ENCODE measurements around the gene HLA-DQB1. TPM values are rescaled to one million over a fixed set of nuclear protein-coding genes. Genes with fewer than 3 reads are reported as not detected.
"Not testable (repeated sequence)": the region's sequence is repeated elsewhere in the genome, so short reads cannot be mapped to it uniquely, and the experiment has no call there.

Gene HLA-DQB1
- total RNA-seq, 2 experiments from 2014 or later, result 2.3 to 3.1 TPM

GRCh38 chr6:32662099-32662498, 4.4 kb downstream of the HLA-DQB1 start:
- Mint-ChIP-seq H3K27me3 (peaks cover 15% of the 10 kb centered on the region), H3K9me3 (ENCODE audit: low read depth) (no peaks in the 10 kb centered on the region), H3K36me3 (ENCODE audit: low read depth) (no peaks in the 10 kb centered on the region), H3K4me1 (peaks cover 28% of the 10 kb centered on the region), H3K27ac (no peak overlapping the region), H3K4me3 (no peak overlapping the region)
- intact Hi-C loops (cut with DNase I, micrococcal nuclease), result no loop called here
- ChIA-PET CTCF (no interaction called here), POLR2A (no interaction called here)
- ATAC-seq (no peak), DNase-seq (no peak)

- ATAC-seq (no peak), DNase-seq (no peak)
- intact Hi-C loops (cut with DNase I, micrococcal nuclease), result no loop called here
- H3K27me3 Mint-ChIP-seq, result peaks cover 4% of the 10 kb centered on the region
- H3K27ac Mint-ChIP-seq, result no peak overlapping the region
- ChIA-PET CTCF (interaction anchor here (0.6 kb wide), 1 partner anchor 13 kb away, joined by 3 read pairs; no protein-coding TSS in a partner anchor), POLR2A (no interaction called here)
- peaks cover 9% of the 10 kb centered on the region for H3K4me1 Mint-ChIP-seq
- H3K9me3 Mint-ChIP-seq (ENCODE audit: low read depth), result peaks cover 6% of the 10 kb centered on the region
- H3K36me3 Mint-ChIP-seq (ENCODE audit: low read depth), result no peaks in the 10 kb centered on the region
- H3K4me3 Mint-ChIP-seq, result no peak overlapping the region
These were observed 6.4 kb downstream of the HLA-DQB1 start for GRCh38 chr6:32659856-32660595.

GRCh38 chr6:32658268-32658897, 8.1 kb downstream of the HLA-DQB1 start:
- DNase-seq, result no peak
- no peak for ATAC-seq
- no peaks in the 10 kb centered on the region for H3K27me3 Mint-ChIP-seq
- POLR2A ChIA-PET, result no interaction called here
- no peak overlapping the region for H3K4me3 Mint-ChIP-seq
- no peaks in the 10 kb centered on the region for H3K36me3 Mint-ChIP-seq (ENCODE audit: low read depth)
- no peak overlapping the region for H3K27ac Mint-ChIP-seq
- H3K4me1 Mint-ChIP-seq, result peaks cover 3% of the 10 kb centered on the region
- CTCF ChIA-PET, result no interaction called here
- intact Hi-C loops (cut with DNase I, micrococcal nuclease), result no loop called here
- peaks cover 6% of the 10 kb centered on the region for H3K9me3 Mint-ChIP-seq (ENCODE audit: low read depth)

- H3K4me3 Mint-ChIP-seq; intact Hi-C loops (cut with DNase I, micrococcal nuclease); H3K9me3 Mint-ChIP-seq (ENCODE audit: low read depth); H3K27ac Mint-ChIP-seq; H3K4me1 Mint-ChIP-seq; ATAC-seq; H3K36me3 Mint-ChIP-seq (ENCODE audit: low read depth); DNase-seq; CTCF ChIA-PET; H3K27me3 Mint-ChIP-seq; POLR2A ChIA-PET: not testable (repeated sequence)
These were observed 8.6 kb downstream of the HLA-DQB1 start for GRCh38 chr6:32657819-32658218.

- POLR2A ChIA-PET; H3K27ac Mint-ChIP-seq; ATAC-seq; CTCF ChIA-PET; DNase-seq; H3K27me3 Mint-ChIP-seq; H3K9me3 Mint-ChIP-seq (ENCODE audit: low read depth); intact Hi-C loops (cut with DNase I, micrococcal nuclease); H3K4me1 Mint-ChIP-seq; H3K4me3 Mint-ChIP-seq; H3K36me3 Mint-ChIP-seq (ENCODE audit: low read depth): not testable (repeated sequence)
These were observed 9.1 kb downstream of the HLA-DQB1 start for GRCh38 chr6:32657329-32657728.

GRCh38 chr6:32655203-32655710, 11.2 kb downstream of the HLA-DQB1 start:
- ChIA-PET CTCF (no interaction called here), POLR2A (no interaction called here)
- peaks cover 6% of the 10 kb centered on the region for H3K9me3 Mint-ChIP-seq (ENCODE audit: low read depth)
- ATAC-seq, result no peak
- no peaks in the 10 kb centered on the region for H3K36me3 Mint-ChIP-seq (ENCODE audit: low read depth)
- no peaks in the 10 kb centered on the region for H3K27me3 Mint-ChIP-seq
- H3K27ac Mint-ChIP-seq, result no peak overlapping the region
- no peaks in the 10 kb centered on the region for H3K4me1 Mint-ChIP-seq
- no peak overlapping the region for H3K4me3 Mint-ChIP-seq
- intact Hi-C loops (cut with DNase I, micrococcal nuclease), result no loop called here
- DNase-seq, result no peak

- DNase-seq (no peak), ATAC-seq (no peak)
- Mint-ChIP-seq H3K9me3 (ENCODE audit: low read depth) (no peaks in the 10 kb centered on the region), H3K4me3 (no peak overlapping the region), H3K27ac (no peak overlapping the region), H3K27me3 (no peaks in the 10 kb centered on the region), H3K36me3 (ENCODE audit: low read depth) (no peaks in the 10 kb centered on the region), H3K4me1 (peaks cover 8% of the 10 kb centered on the region)
- ChIA-PET CTCF (no interaction called here), POLR2A (no interaction called here)
- intact Hi-C loops (cut with DNase I, micrococcal nuclease), result no loop called here
These were observed 21.3 kb downstream of the HLA-DQB1 start for GRCh38 chr6:32645047-32645703.

- DNase-seq (no peak), ATAC-seq (no peak)
- no peaks in the 10 kb centered on the region for H3K36me3 Mint-ChIP-seq (ENCODE audit: low read depth)
- no peaks in the 10 kb centered on the region for H3K27me3 Mint-ChIP-seq
- peaks cover 8% of the 10 kb centered on the region for H3K4me1 Mint-ChIP-seq
- no peaks in the 10 kb centered on the region for H3K9me3 Mint-ChIP-seq (ENCODE audit: low read depth)
- ChIA-PET POLR2A (no interaction called here), CTCF (interaction anchor here (0.7 kb wide), 1 partner anchor 142 kb away, joined by 3 read pairs; no protein-coding TSS in a partner anchor)
- intact Hi-C loops (cut with DNase I, micrococcal nuclease), result no loop called here
- H3K4me3 Mint-ChIP-seq, result no peak overlapping the region
- H3K27ac Mint-ChIP-seq, result no peak overlapping the region
These were observed 22.6 kb downstream of the HLA-DQB1 start for GRCh38 chr6:32643904-32644303.

GRCh38 chr6:32642720-32643106, 23.7 kb downstream of the HLA-DQB1 start:
- Mint-ChIP-seq H3K27ac (no peak overlapping the region), H3K27me3 (no peaks in the 10 kb centered on the region), H3K36me3 (ENCODE audit: low read depth) (no peaks in the 10 kb centered on the region), H3K4me3 (no peak overlapping the region), H3K4me1 (peaks cover 8% of the 10 kb centered on the region), H3K9me3 (ENCODE audit: low read depth) (no peaks in the 10 kb centered on the region)
- intact Hi-C loops (cut with DNase I, micrococcal nuclease), result no loop called here
- ChIA-PET CTCF (no interaction called here), POLR2A (no interaction called here)
- DNase-seq (no peak), ATAC-seq (no peak)

GRCh38 chr6:32641785-32642719, 24.4 kb downstream of the HLA-DQB1 start:
- H3K36me3 Mint-ChIP-seq (ENCODE audit: low read depth); H3K4me3 Mint-ChIP-seq; intact Hi-C loops (cut with DNase I, micrococcal nuclease); ATAC-seq; H3K27ac Mint-ChIP-seq; DNase-seq; POLR2A ChIA-PET; H3K27me3 Mint-ChIP-seq; H3K4me1 Mint-ChIP-seq; H3K9me3 Mint-ChIP-seq (ENCODE audit: low read depth): not testable (repeated sequence)
- CTCF ChIA-PET, result interaction anchor here (0.5 kb wide), 1 partner anchor 15 kb away, joined by 3 read pairs; no protein-coding TSS in a partner anchor

- Mint-ChIP-seq H3K4me1 (peaks cover 8% of the 10 kb centered on the region), H3K27me3 (no peaks in the 10 kb centered on the region), H3K36me3 (ENCODE audit: low read depth) (no peaks in the 10 kb centered on the region), H3K9me3 (ENCODE audit: low read depth) (no peaks in the 10 kb centered on the region), H3K4me3 (no peak overlapping the region), H3K27ac (no peak overlapping the region)
- intact Hi-C loops (cut with DNase I, micrococcal nuclease), result no loop called here
- POLR2A ChIA-PET, result no interaction called here
- CTCF ChIA-PET, result no interaction called here
- no peak for ATAC-seq
- no peak for DNase-seq
These were observed 25.3 kb downstream of the HLA-DQB1 start for GRCh38 chr6:32641122-32641521.
